ENCODE results near the gene C4orf51.

The C4orf51 gene

DNA sequence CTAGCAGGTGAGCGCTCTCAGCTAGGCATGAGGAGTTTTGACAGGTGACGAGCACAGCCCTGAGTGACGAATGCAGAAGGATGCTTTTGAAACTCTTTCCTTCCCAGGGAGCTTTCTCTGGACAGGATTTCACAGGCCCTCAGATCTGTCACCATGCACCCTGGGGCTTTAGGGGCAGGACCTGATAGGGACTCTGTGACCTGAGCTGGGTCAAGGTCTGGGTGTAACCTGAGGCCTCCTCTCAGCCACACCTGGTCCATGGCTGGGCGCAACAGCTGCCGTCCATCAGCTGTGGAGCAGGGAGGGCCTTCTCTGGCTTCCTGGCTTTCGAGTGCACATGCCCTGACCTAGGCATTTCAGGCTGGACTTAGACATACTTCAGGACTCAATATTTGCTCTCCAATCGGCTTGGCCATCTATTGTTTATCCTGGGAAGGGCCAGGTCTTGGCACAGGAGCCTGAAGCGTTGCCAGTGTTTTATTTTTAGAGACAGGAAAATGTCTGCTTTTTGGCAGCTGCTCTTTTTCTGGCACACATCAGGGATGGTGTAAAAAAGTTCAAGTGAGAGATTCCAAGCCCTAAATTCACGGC, 56.4 kb downstream of the C4orf51 start:
- TF ChIP-seq CREB1 (IDR thresholded peaks at IDR 0.05; ENCODE audit: low read depth) (no peak), USF1 (IDR thresholded peaks at IDR 0.05) (no peak), NFIC (IDR thresholded peaks at IDR 0.05) (peak; percentile 66), YY1 (IDR thresholded peaks at IDR 0.05; ENCODE audit: low read depth) (no peak), TAF1 (IDR thresholded peaks at IDR 0.05; ENCODE audit: low read depth) (no peak), REST (IDR thresholded peaks at IDR 0.05; ENCODE audit: low read depth) (no peak)
- TF ChIP-seq, protein P1, sequence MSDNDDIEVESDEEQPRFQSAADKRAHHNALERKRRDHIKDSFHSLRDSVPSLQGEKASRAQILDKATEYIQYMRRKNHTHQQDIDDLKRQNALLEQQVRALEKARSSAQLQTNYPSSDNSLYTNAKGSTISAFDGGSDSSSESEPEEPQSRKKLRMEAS (IDR thresholded peaks at IDR 0.05), result 0 out of 2 replicates have a peak, but pooled peaks have one; percentile 7

DNA sequence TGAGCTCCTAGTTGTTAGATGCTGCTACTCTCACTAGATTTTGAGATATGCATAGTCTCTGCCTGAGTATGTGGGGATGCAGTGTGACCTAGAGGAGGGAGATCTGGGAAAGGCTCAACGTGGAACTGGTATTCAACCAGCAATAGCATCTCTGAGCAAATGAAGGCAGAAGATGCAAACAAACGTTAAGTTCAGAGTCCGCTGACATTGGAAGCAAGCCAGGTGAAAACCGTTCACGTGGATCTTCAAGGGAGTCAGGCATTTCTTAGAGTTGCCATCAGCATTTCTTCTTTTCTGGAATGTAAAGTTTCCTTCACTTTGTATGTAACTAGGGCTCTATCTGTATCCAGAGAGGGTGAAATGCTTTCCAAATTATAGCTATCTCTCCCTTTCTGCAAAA, 59.9 kb downstream of the C4orf51 start:
- TF ChIP-seq TCF12 (IDR thresholded peaks at IDR 0.05; ENCODE audit: low read depth), result no peak
- no peak for TF ChIP-seq EGR1 (IDR thresholded peaks at IDR 0.05)
- TF ChIP-seq YY1 (IDR thresholded peaks at IDR 0.05; ENCODE audit: low read depth), result no peak
- TF ChIP-seq TEAD4 (IDR thresholded peaks at IDR 0.05), result no peak
- no peak for TF ChIP-seq EP300 (IDR thresholded peaks at IDR 0.05; ENCODE audit: borderline replicate concordance)
- no peak for TF ChIP-seq NFIC (IDR thresholded peaks at IDR 0.05)
- no peak for TF ChIP-seq CREB1 (IDR thresholded peaks at IDR 0.05; ENCODE audit: low read depth)

GRCh38 chr4:145740806-145741205, 60.9 kb downstream of the C4orf51 start:
- TF ChIP-seq CEBPB (IDR thresholded peaks at IDR 0.05) (no peak), NFIC (IDR thresholded peaks at IDR 0.05) (no peak), USF1 (IDR thresholded peaks at IDR 0.05) (no peak)

GRCh38 chr4:145743641-145744040, 63.7 kb downstream of the C4orf51 start:
- no peak for TF ChIP-seq RAD21 (IDR thresholded peaks at IDR 0.05; ENCODE audit: low read depth)
- TF ChIP-seq ZBTB7A (IDR thresholded peaks at IDR 0.05; ENCODE audit: low read depth), result no peak
- TF ChIP-seq CREB1 (IDR thresholded peaks at IDR 0.05; ENCODE audit: low read depth), result no peak
- no peak for TF ChIP-seq REST (IDR thresholded peaks at IDR 0.05; ENCODE audit: low read depth)
- no peak for TF ChIP-seq EP300 (IDR thresholded peaks at IDR 0.05; ENCODE audit: borderline replicate concordance)
- no peak for TF ChIP-seq NFIC (IDR thresholded peaks at IDR 0.05)
- TF ChIP-seq EGR1 (IDR thresholded peaks at IDR 0.05), result no peak
- TF ChIP-seq CEBPB (IDR thresholded peaks at IDR 0.05), result no peak
- no peak for TF ChIP-seq YY1 (IDR thresholded peaks at IDR 0.05; ENCODE audit: low read depth)
- no peak for TF ChIP-seq TEAD4 (IDR thresholded peaks at IDR 0.05)
- no peak for TF ChIP-seq USF1 (IDR thresholded peaks at IDR 0.05)
- no peak for TF ChIP-seq FOXM1 (IDR thresholded peaks at IDR 0.05; ENCODE audit: borderline replicate concordance, low read depth)
- no peak for TF ChIP-seq TCF12 (IDR thresholded peaks at IDR 0.05; ENCODE audit: low read depth)
- no peak for TF ChIP-seq TAF1 (IDR thresholded peaks at IDR 0.05; ENCODE audit: low read depth)
- TF ChIP-seq, protein P1 (IDR thresholded peaks at IDR 0.05), result no peak

- no peak for TF ChIP-seq USF1 (IDR thresholded peaks at IDR 0.05)
- TF ChIP-seq EP300 (IDR thresholded peaks at IDR 0.05; ENCODE audit: borderline replicate concordance), result no peak
- no peak for TF ChIP-seq CEBPB (IDR thresholded peaks at IDR 0.05)
- TF ChIP-seq EGR1 (IDR thresholded peaks at IDR 0.05), result no peak
- TF ChIP-seq TAF1 (IDR thresholded peaks at IDR 0.05; ENCODE audit: low read depth), result no peak
- TF ChIP-seq FOXM1 (IDR thresholded peaks at IDR 0.05; ENCODE audit: borderline replicate concordance, low read depth), result no peak
- no peak for TF ChIP-seq RAD21 (IDR thresholded peaks at IDR 0.05; ENCODE audit: low read depth)
- no peak for TF ChIP-seq CREB1 (IDR thresholded peaks at IDR 0.05; ENCODE audit: low read depth)
- no peak for TF ChIP-seq TEAD4 (IDR thresholded peaks at IDR 0.05)
- no peak for TF ChIP-seq ZBTB7A (IDR thresholded peaks at IDR 0.05; ENCODE audit: low read depth)
Measured at GRCh38 chr4:145755802-145756201, 75.9 kb downstream of the C4orf51 start.

Data from Ishikawa (cell line).